ENCODE data around the gene MAML3.

MAML3 gene

GRCh38 chr4:139920486-139921002 lies 233.4 kb downstream of the MAML3 start:
- no peak for DNase-seq (ENCODE audit: low spot score)
- in situ Hi-C loops (cut with MboI; ENCODE audit: low sequenced_read_pairs, unreplicated experiment): no loop called here
- TF ChIP-seq CTCF (IDR thresholded peaks at IDR 0.05; ENCODE audit: borderline replicate concordance, control extremely low read depth, extremely low read depth, insufficient read depth, missing control alignments): no peak

- TF ChIP-seq CTCF (IDR thresholded peaks at IDR 0.05; ENCODE audit: borderline replicate concordance, control extremely low read depth, extremely low read depth, insufficient read depth, missing control alignments): no peak
- in situ Hi-C loops (cut with MboI; ENCODE audit: low sequenced_read_pairs, unreplicated experiment): no loop called here
- no peak for DNase-seq (ENCODE audit: low spot score)
These were observed 234.5 kb downstream of the MAML3 start for GRCh38 chr4:139919521-139919920.

GRCh38 chr4:139919004-139919403 lies 235.0 kb downstream of the MAML3 start:
- in situ Hi-C loops (cut with MboI; ENCODE audit: low sequenced_read_pairs, unreplicated experiment): no loop called here
- DNase-seq (ENCODE audit: low spot score): no peak
- no peak for TF ChIP-seq CTCF (IDR thresholded peaks at IDR 0.05; ENCODE audit: borderline replicate concordance, control extremely low read depth, extremely low read depth, insufficient read depth, missing control alignments)

GRCh38 chr4:139918591-139918990 lies 235.4 kb downstream of the MAML3 start:
- in situ Hi-C loops (cut with MboI; ENCODE audit: low sequenced_read_pairs, unreplicated experiment): no loop called here
- DNase-seq (ENCODE audit: low spot score): no peak
- TF ChIP-seq CTCF (IDR thresholded peaks at IDR 0.05; ENCODE audit: borderline replicate concordance, control extremely low read depth, extremely low read depth, insufficient read depth, missing control alignments): no peak

- DNase-seq (ENCODE audit: low spot score): no peak
- in situ Hi-C loops (cut with MboI; ENCODE audit: low sequenced_read_pairs, unreplicated experiment): no loop called here
These were observed 236.1 kb downstream of the MAML3 start for GRCh38 chr4:139917896-139918295.

GRCh38 chr4:139916041-139916440 lies 237.9 kb downstream of the MAML3 start:
- in situ Hi-C loops (cut with MboI; ENCODE audit: low sequenced_read_pairs, unreplicated experiment): no loop called here
- TF ChIP-seq CTCF (IDR thresholded peaks at IDR 0.05; ENCODE audit: borderline replicate concordance, control extremely low read depth, extremely low read depth, insufficient read depth, missing control alignments): no peak

More at GRCh38 chr4:139917896-139918295, 236.1 kb downstream of the MAML3 start:
- TF ChIP-seq CTCF (IDR thresholded peaks at IDR 0.05; ENCODE audit: borderline replicate concordance, control extremely low read depth, extremely low read depth, insufficient read depth, missing control alignments): no peak

GRCh38 chr4:139915037-139915436 lies 238.9 kb downstream of the MAML3 start:
- no peak for DNase-seq (ENCODE audit: low spot score)
- TF ChIP-seq CTCF (IDR thresholded peaks at IDR 0.05; ENCODE audit: borderline replicate concordance, control extremely low read depth, extremely low read depth, insufficient read depth, missing control alignments): no peak
- in situ Hi-C loops (cut with MboI; ENCODE audit: low sequenced_read_pairs, unreplicated experiment): no loop called here

More at GRCh38 chr4:139916041-139916440, 237.9 kb downstream of the MAML3 start:
- no peak for DNase-seq (ENCODE audit: low spot score)
